GM06990 (cell line): ENCODE data around the gene CYS1.

Experiments
- DNase-seq: peaks from one replicate; pipeline ENCODE4 v3.0.0-alpha.2; 2011; ENCODE audit not compliant: insufficient read length; ENCODE audit errors: extremely low read depth
- H3K27me3 ChIP-seq: replicated peaks from 2 replicates; pipeline ENCODE4 v1.6.0; 2011; ENCODE audit warnings: low read length; ENCODE audit not compliant: control insufficient read depth, insufficient read depth
- H3K36me3 ChIP-seq: 2 replicates; pipeline ENCODE4 v1.5.1; 2011; ENCODE audit warnings: low read length; ENCODE audit not compliant: control insufficient read depth, insufficient read depth
- H3K4me3 ChIP-seq: replicated peaks from 2 replicates; pipeline ENCODE4 v1.5.1; 2011; ENCODE audit warnings: low read depth, mild to moderate bottlenecking, control low read depth, low read length
- CTCF ChIP-seq: IDR thresholded peaks from 2 replicates; pipeline ENCODE4 v1.5.1; 2011; ENCODE audit warnings: low read length, control low read depth, mild to moderate bottlenecking, inconsistent platforms; ENCODE audit not compliant: insufficient read depth, poor library complexity, severe bottlenecking

Gene CYS1

GRCh38 chr2:10079870-10080535, at the start of gene CYS1:
TSS of gene CYS1 (minus strand) at chr2:10080411. CDS start at chr2:10080223, 188 bp downstream.
- peak; percentile 61 for DNase-seq
- TF ChIP-seq CTCF, result no peak
- Histone ChIP-seq H3K36me3 (no peaks in the 10 kb centered on the region), H3K27me3 (no peaks in the 10 kb centered on the region), H3K4me3 (peak within 1 kb of the TSS; percentile 69)

GRCh38 chr2:10129490-10129889, 49.3 kb upstream of the CYS1 start:
- no peaks in the 10 kb centered on the region for H3K27me3 ChIP-seq
- no peak for TF ChIP-seq CTCF
- H3K36me3 ChIP-seq, result peaks cover 9% of the 10 kb centered on the region
- DNase-seq, result no peak
- H3K4me3 ChIP-seq, result no peak overlapping the region

- no peaks in the 10 kb centered on the region for H3K27me3 ChIP-seq
- peaks cover 9% of the 10 kb centered on the region for H3K36me3 ChIP-seq
- no peak overlapping the region for H3K4me3 ChIP-seq
- DNase-seq, result no peak
- no peak for TF ChIP-seq CTCF
Observed at GRCh38 chr2:10128420-10128819, 48.2 kb upstream of the CYS1 start.

GRCh38 chr2:10126632-10127026, 46.4 kb upstream of the CYS1 start:
- TF ChIP-seq CTCF, result no peak
- no peak overlapping the region for H3K4me3 ChIP-seq
- H3K36me3 ChIP-seq, result peaks cover 7% of the 10 kb centered on the region
- no peaks in the 10 kb centered on the region for H3K27me3 ChIP-seq
- DNase-seq, result no peak

- TF ChIP-seq CTCF, result no peak
- DNase-seq, result no peak
- Histone ChIP-seq H3K36me3 (peaks cover 7% of the 10 kb centered on the region), H3K27me3 (no peaks in the 10 kb centered on the region), H3K4me3 (no peak overlapping the region; the same call in 1 of the 2 replicates)
Observed at GRCh38 chr2:10125842-10126631, 45.8 kb upstream of the CYS1 start.
